Measurements from ENCODE around the gene HNRNPC.
"Not testable (repeated sequence)": the region's sequence is repeated elsewhere in the genome, so short reads cannot be mapped to it uniquely, and the experiment has no call there.

Gene HNRNPC

GRCh38 chr14:21248338-21248737 is 20.9 kb downstream of the HNRNPC start:
- no peak for DNase-seq (ENCODE audit: low read depth in 2 of 3, low spot score in 2 of 3)

DNA sequence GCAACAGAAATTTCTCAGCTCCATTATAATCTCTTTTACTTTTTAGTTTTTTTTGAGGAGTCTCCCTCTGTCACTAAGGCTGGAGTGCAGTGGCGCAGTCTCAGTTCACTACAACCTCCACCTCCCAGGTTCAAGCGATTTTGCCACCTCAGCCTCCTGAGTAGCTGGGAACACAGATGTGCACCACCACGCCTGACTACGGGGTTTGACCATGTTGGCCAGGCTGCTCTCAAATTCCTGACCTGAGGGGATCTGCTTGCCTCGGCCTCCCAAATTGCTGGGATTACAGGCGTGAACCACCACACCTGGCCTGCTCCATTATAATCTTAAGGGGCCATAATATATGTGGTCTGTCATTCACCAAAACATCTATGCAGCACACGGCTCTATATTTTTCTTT is 23.4 kb downstream of the HNRNPC start:
- no peak for DNase-seq (ENCODE audit: low read depth in 2 of 3, low spot score in 2 of 3)

GRCh38 chr14:21244544-21244943 is 24.7 kb downstream of the HNRNPC start:
- DNase-seq (ENCODE audit: low read depth in 2 of 3, low spot score in 2 of 3), result no peak

DNA sequence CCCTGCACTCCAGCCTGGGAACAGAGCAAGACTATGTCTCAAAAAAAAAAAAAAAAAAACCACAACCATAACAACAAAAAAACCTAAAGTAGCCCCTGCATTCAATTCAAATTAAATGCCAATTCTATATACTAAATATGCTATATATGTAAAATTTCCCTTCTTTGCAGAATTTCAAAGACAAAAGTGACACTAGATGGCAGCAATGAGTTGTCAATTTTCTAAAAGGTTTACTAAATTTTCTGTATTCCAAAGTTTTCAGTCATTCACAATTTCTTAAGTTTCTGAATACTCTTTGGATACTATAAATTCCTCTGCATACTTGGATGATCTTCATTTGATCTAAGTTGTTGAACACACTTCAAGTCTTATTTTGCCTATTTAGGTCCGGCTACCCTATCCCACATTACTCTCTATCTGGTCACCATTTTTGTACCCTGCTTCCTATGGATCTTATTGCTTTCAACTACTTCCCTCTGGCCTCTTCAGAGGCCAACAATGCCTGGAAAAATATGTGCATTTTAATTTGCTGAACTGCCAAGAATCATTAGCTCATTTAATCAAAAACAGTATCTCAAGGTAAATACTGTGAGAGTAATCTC is 27.9 kb downstream of the HNRNPC start:
- DNase-seq (ENCODE audit: low read depth in 2 of 3, low spot score in 2 of 3), result no peak

GRCh38 chr14:21240417-21240816 is 28.8 kb downstream of the HNRNPC start:
- no peak for DNase-seq (ENCODE audit: low read depth in 2 of 3, low spot score in 2 of 3)

- DNase-seq (ENCODE audit: low read depth in 2 of 3, low spot score in 2 of 3), result no peak
These were observed 30.3 kb downstream of the HNRNPC start for GRCh38 chr14:21238823-21239518.

- DNase-seq (ENCODE audit: low read depth in 2 of 3, low spot score in 2 of 3), result no peak
These were observed 32.1 kb downstream of the HNRNPC start for GRCh38 chr14:21236948-21237797.

DNA sequence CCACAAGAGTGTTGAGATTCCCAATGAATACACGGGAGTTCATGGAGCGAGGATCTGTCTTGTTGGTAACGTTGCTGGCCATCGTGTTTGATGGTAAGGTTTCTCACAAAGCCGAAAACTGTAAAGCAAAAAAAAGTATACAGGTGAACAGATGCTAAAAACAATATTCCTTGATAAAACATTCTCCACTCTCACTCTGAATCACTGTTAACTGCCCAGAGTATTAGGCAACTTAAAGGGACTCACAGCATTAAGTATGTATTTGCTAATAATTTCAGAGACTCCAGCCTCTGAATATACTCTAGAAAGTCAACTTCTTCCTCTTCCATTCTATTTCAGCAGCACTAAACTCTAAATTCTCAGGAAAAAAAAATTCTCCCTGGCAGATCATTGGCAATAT is 35.1 kb downstream of the HNRNPC start:
- no peak for DNase-seq (ENCODE audit: low read depth in 2 of 3, low spot score in 2 of 3)

DNA sequence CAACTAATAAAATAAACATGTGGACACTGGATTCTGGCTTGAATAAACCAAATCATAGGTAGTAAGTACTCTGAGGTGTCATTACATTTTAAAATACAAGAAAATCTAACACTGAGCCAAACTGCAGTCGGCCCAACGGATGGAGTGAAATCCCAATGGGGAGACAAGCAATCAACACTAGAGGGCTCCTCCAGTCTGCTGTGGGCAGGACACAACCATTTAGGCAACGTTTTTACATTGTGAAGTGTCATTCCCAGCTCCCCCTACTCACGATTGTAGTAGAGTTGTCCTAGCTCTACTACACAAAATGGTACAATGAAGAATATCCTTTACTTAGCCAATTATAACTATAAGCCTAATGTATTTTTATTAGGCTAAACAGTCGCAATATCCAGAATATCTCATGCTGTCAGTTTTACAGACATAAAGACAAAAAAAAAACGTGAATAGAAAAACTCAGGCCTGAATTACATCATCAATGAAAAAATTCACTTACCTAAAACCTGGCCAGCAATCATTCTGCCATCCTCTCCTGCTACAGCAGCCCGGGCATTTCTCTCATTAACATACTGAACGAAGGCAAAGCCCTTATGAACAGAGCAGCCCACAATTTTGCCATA is 35.7 kb downstream of the HNRNPC start:
- no peak for DNase-seq (ENCODE audit: low read depth in 2 of 3, low spot score in 2 of 3)

DNA sequence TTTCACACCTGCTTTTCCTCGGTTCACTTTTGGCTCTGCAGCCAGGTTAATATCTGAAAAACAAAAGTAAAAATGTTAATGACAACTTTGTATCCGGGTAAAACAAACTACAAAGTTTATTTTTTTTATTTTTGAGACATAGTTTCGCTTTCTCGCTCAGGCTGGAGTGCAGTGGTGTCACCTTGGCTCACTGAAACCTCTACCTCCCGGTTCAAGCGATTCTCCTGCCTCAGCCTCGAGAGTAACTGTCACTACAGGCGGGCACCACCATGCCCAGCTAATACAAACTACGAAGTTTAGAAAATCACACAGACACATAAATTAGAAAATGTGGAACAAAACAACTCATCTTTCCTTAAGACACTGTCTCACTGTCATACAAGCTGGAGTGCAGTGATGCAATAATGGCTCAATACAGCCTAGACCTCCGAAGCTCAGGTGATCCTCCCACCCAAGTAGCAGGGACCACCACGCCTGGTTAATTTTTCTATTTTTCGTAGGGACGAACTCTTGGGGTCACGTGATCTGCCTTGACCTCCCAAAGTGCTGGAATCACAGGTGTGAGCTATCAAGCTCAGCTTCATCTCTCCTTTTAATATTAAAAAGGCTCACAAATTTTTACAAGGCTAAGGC is 38.1 kb downstream of the HNRNPC start:
- DNase-seq (ENCODE audit: low read depth in 2 of 3, low spot score in 2 of 3), result no peak

GRCh38 chr14:21229821-21230220 is 39.4 kb downstream of the HNRNPC start:
- DNase-seq (ENCODE audit: low read depth in 2 of 3, low spot score in 2 of 3), result no peak

DNA sequence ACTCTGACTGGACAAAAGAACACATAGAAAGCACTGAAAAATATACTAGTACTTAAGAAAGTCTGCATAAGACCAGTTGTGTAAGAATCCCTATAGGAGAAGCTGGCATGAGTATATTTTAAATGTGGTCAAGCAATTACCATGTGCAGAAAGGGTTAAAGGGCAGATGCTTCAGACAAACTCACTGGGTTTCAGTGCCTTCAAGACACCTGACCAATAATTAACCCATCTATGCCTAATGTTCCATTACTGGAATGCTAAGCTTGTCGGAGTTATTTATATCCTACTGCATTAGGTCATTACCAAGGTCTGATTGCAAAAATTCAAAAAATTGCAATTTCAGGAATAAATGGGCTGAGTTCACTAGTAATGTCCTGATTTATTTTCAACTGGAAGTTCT is 41.3 kb downstream of the HNRNPC start:
- no peak for DNase-seq (ENCODE audit: low read depth in 2 of 3, low spot score in 2 of 3)

GRCh38 chr14:21227150-21227549 is 42.1 kb downstream of the HNRNPC start:
- no peak for DNase-seq (ENCODE audit: low read depth in 2 of 3, low spot score in 2 of 3)

DNA sequence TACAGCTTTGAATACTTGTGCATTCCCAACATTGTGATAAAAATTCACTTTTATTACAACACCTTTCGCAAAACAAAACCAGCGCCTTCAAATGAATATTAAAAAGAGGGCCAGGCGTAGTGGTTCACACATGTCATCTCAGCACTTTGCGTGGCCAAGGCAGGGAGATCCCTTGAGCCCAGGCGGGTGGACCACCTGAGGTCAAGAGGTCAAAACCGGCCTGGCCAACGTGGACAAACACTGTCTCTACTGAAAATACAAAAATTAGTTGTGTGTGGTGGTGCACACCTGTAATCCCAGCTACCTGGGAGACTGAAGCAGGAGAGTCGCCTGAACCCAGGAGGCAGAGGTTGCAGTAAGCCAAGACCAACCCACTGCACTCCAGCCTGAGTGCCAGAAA is 42.8 kb downstream of the HNRNPC start:
- DNase-seq (ENCODE audit: low read depth in 2 of 3, low spot score in 2 of 3), result no peak

DNA sequence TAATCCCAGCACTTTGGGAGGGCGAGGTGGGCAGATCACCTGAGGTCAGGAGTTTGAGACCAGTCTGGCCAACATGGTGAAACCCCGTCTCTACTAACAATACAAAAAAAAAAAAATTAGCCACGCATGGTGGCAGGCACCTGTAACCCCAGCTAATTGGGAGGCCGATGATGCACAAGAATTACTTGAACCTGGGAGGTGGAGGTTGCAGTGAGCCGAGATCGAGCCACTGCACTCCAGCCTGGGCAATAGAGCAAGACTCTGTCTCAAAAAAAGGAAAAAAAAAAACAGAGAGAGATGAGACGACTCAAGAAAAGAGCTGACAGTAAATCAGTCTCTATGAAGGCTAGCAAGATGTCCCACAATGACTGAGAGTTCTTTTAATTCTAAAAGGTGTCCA is 44.1 kb downstream of the HNRNPC start:
- DNase-seq (ENCODE audit: low read depth in 2 of 3, low spot score in 2 of 3), result not testable (repeated sequence)

- no peak for DNase-seq (ENCODE audit: low read depth in 2 of 3, low spot score in 2 of 3)
These were observed 48.3 kb downstream of the HNRNPC start for GRCh38 chr14:21220874-21221477.

- no peak for DNase-seq (ENCODE audit: low read depth in 2 of 3, low spot score in 2 of 3)
These were observed 49.6 kb downstream of the HNRNPC start for GRCh38 chr14:21219561-21220111.

- no peak for DNase-seq (ENCODE audit: low read depth in 2 of 3, low spot score in 2 of 3)
These were observed 50.1 kb downstream of the HNRNPC start for GRCh38 chr14:21219120-21219519.

DNA sequence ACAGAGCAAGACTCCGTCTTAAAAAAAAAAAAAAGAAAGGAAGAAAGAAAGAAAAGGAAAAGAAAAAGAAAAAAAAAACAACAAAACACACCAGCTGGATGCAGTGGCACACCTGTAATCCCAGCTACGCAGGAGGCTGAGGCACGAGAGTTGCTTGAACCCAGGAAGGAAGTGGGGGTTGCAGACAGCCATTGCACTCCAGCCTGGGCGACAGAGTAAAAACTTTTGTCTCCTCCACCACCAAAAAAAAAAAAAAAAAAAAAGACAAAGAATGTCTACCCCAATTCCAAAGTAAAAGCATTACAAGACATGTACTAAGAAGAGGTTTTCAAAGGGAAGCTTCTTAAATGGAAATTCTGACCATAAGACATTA is 53.4 kb downstream of the HNRNPC start:
- no peak for DNase-seq (ENCODE audit: low read depth in 2 of 3, low spot score in 2 of 3)

DNA sequence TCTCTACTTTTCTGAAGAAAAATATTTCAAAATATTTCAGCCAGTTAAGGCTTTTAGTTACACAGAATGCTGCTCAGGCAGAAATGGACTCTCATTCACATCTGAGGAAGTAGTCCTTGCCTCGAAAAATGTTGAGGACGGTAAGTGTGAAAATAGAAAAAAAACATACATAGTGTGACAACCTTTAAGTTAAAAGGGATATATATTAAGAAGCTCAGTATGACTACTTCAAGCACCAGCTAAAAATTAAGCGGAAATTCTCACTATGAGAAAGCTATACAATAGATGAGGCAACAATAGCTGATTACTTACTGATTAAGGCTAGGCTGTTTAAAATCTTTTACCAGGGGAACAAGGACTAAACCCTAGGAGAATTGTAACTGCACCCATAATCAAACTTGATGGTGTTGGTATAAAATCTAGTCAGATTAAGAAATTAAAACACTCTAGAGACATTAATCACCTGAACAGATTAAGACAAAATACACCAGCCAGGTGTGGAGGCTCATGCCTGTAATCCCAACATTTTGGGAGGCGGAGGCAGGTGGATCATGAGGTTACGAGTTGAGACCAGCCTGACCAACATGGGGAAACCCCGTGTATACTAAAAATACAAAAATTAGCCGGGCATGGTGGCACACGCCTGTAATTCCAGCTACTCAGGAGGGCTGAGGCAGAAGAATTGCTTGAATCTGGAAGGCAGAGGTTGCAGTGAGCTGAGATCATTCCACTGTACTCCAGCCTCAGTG is 53.9 kb downstream of the HNRNPC start:
- no peak for DNase-seq (ENCODE audit: low read depth in 2 of 3, low spot score in 2 of 3)
